ENCODE results near the gene CYP2F1.

GRCh38 chr19:41149831-41150230 is 35.6 kb downstream of the CYP2F1 start:
- no peak for TF ChIP-seq GATA3 (IDR thresholded peaks at IDR 0.05; ENCODE audit: borderline replicate concordance)
- TF ChIP-seq SMC3 (IDR thresholded peaks at IDR 0.05), result no peak
- no peak for TF ChIP-seq ELK1 (IDR thresholded peaks at IDR 0.05; ENCODE audit: low read depth, low read length)
- no peak for TF ChIP-seq CTCF (IDR thresholded peaks at IDR 0.05)
- no peak for TF ChIP-seq RFX5 (IDR thresholded peaks at IDR 0.05)
- TF ChIP-seq MYC (IDR thresholded peaks at IDR 0.05; ENCODE audit: borderline replicate concordance, low read length), result no peak

Data from A549 (cell line).